Right kidney (tissue), 1 donor: ENCODE results near the gene ZNF521.
"Not testable (repeated sequence)": the region's sequence is repeated elsewhere in the genome, so short reads cannot be mapped to it uniquely, and the experiment has no call there.

ENCODE experiments used
- DNase-seq: peaks from one replicate; pipeline ENCODE4 v3.0.0-alpha.2; 2016

The ZNF521 gene

GRCh38 chr18:25291150-25291549 is 60.8 kb downstream of the ZNF521 start:
- no peak for DNase-seq

- DNase-seq = no peak
Measured at GRCh38 chr18:25289001-25289631, 62.9 kb downstream of the ZNF521 start.

GRCh38 chr18:25288340-25288938 is 63.5 kb downstream of the ZNF521 start:
- DNase-seq = no peak

- no peak for DNase-seq
Measured at GRCh38 chr18:25287106-25287505, 64.9 kb downstream of the ZNF521 start.

GRCh38 chr18:25284861-25285550 is 67.0 kb downstream of the ZNF521 start:
- DNase-seq = no peak

GRCh38 chr18:25284281-25284680 is 67.7 kb downstream of the ZNF521 start:
- no peak for DNase-seq

GRCh38 chr18:25283781-25284180 is 68.2 kb downstream of the ZNF521 start:
- no peak for DNase-seq

- no peak for DNase-seq
Measured at GRCh38 chr18:25282896-25283703, 68.9 kb downstream of the ZNF521 start.

- DNase-seq = no peak
Measured at GRCh38 chr18:25282282-25282681, 69.7 kb downstream of the ZNF521 start.

GRCh38 chr18:25281556-25281955 is 70.4 kb downstream of the ZNF521 start:
- no peak for DNase-seq

GRCh38 chr18:25279961-25280360 is 72.0 kb downstream of the ZNF521 start:
- DNase-seq = no peak

GRCh38 chr18:25279556-25279955 is 72.4 kb downstream of the ZNF521 start:
- DNase-seq = no peak

GRCh38 chr18:25279133-25279532 is 72.8 kb downstream of the ZNF521 start:
- no peak for DNase-seq

- DNase-seq = no peak
Measured at GRCh38 chr18:25278394-25278793, 73.6 kb downstream of the ZNF521 start.

GRCh38 chr18:25275412-25276001 is 76.5 kb downstream of the ZNF521 start:
- peak; percentile 65 for DNase-seq

GRCh38 chr18:25274926-25275325 is 77.0 kb downstream of the ZNF521 start:
- no peak for DNase-seq

GRCh38 chr18:25266931-25267527 is 84.9 kb downstream of the ZNF521 start:
- DNase-seq = not testable (repeated sequence)

GRCh38 chr18:25262920-25263319 is 89.0 kb downstream of the ZNF521 start:
- no peak for DNase-seq

- no peak for DNase-seq
Measured at GRCh38 chr18:25261768-25262167, 90.2 kb downstream of the ZNF521 start.

- DNase-seq = no peak
Measured at GRCh38 chr18:25256439-25256838, 95.5 kb downstream of the ZNF521 start.

GRCh38 chr18:25253779-25254178 is 98.2 kb downstream of the ZNF521 start:
- no peak for DNase-seq

- DNase-seq = no peak
Measured at GRCh38 chr18:25253136-25253535, 98.8 kb downstream of the ZNF521 start.
